Stimulated activated CD8-positive, alpha-beta memory T cell treated with anti-CD3 and anti-CD28 coated beads, Interleukin-7, amount 100 ng/mL, for 24 hours (primary cell): ENCODE data around the gene KRTAP2-3.

ENCODE experiments used
- DNase-seq: peaks from one replicate; pipeline ENCODE4 v3.0.0-alpha.2; 2020; ENCODE audit warnings: low read depth

Gene KRTAP2-3

DNA sequence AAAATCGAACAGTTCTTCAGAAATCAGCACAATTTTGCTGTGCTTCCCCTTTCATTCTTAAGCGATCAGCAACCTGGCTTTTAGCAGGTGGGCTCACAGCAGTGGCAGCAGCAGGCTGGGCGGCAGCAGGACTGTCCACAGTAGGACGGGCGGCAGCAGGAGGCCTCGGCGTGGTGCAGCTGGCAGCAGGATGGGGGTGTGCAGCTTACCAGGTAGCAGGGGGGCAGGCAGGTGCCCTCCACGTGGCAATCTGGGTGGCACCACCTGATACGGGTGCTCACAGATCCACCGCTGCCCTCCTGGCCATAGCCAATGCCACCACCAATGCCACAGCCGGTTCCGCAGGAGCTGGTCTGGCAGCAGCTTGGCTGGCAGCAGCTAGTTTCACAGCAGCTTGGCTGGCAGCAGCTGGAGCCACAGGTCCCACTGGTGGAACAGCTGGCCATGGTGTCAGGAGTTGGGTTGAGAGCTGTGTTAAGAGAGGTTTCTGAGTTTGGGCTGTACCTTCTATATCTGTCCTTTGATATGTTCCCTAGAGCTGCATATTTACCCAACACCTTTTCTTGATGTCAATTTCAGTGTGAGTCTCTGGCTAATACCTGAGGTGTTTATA lies 30.2 kb downstream of the KRTAP2-3 start, which contains the start of gene KRTAP1-4:
Gene KRTAP1-4 (minus strand): TSS at position 563 of the 613 bp plus-strand sequence. CDS start 117 bp downstream, at position 446.
- no peak for DNase-seq

DNA sequence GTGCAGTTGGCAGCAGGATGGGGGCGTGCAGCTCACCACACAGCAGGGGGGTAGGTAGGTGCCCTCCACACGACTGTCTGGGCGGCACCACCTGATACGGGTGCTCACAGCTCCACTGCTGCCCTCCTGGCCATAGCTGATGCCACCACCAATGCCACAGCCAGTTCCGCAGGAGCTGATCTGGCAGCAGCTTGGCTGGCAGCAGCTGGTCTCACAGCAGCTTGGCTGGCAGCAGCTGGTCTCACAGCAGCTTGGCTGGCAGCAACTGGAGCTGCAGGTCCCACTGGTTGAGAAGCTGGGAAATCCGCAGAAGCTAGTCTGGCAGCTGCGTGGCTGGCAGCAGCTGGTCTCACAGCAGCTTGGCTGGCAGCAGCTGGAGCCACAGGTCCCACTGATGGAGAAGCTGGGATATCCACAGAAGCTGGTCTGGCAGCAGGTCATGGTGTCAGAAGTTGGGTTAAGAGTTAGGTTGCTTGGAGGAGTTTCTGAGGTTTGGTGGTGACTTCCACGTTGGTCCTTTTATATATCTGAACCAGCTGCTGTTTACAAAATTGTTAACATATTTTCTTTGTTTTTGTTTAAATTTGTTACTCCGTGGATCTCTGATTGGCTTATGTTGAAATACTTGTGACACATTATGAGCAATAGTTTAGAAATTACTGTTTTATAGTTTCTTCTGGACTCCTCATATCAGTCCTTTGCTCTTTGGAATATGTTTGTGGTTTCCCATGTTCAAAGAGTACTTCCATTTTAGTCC lies 33.0 kb downstream of the KRTAP2-3 start, which contains the start of gene KRTAP1-5:
Gene KRTAP1-5 (minus strand): TSS at position 494 of the 757 bp plus-strand sequence. CDS start 53 bp downstream, at position 441.
- no peak for DNase-seq

DNA sequence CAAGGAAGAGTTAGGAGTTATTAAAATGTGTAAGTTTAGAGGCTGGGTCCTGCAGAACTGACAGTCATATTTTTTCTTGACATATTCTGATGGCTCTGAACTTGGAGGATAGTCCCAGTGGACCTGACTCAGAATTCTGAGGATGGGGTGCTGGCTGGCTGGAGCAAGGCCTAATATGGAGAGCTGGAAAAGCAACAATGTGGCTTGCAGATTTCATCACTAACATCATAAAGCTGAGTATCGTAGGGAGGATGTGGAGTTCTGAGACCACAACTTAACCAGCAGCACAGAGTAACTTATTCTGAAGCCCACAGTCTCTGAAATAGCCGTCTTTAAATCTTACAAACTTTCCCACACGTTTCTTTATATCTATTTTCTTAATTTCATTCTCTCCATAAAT lies 35.2 kb downstream of the KRTAP2-3 start:
- no peak for DNase-seq

- no peak for DNase-seq
Observed at GRCh38 chr17:41020336-41020735, 39.6 kb downstream of the KRTAP2-3 start.

DNA sequence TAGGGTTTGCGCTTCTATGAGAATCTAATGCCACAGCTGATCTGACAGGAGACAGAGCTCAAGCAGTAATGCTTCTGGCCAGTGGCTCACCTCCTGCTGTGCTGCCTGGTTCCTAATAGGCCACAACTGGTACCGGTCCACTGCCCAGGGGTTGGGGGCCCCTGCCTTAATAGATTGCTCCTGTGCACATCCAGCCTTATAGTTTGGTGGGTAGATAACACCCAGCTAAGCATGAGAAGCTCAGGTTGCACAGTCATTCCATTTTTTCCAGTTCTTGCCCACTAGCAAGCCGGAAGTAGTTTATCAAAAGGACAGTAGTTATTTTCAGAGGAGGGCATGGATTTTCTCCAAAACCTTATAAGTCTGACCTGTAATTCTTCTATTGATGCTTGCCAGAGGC lies 40.5 kb downstream of the KRTAP2-3 start:
- DNase-seq = no peak

GRCh38 chr17:41018541-41018940 lies 41.4 kb downstream of the KRTAP2-3 start:
- DNase-seq = no peak

GRCh38 chr17:41016578-41017215 lies 43.2 kb downstream of the KRTAP2-3 start:
- DNase-seq = no peak

DNA sequence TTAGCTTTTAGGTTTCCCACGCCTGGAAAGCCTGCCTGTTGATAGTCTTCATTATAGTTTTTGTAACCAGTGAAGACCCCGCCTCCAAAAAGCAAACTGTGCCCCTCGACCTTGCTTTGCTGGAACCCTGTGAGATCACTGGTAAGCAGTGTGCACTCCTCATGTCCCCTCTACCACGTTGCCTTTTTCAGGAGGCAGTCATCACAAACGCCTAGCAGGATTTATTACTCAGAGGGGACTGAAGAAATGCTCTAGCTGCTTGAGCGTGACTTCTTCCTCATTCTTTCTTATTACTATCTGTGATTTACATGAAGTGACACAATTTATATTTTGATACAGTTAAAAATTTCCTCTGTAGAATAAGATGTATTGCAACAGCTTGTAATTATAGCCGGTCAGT lies 44.5 kb downstream of the KRTAP2-3 start:
- DNase-seq = no peak

- no peak for DNase-seq
Observed at GRCh38 chr17:41013606-41014005, 46.3 kb downstream of the KRTAP2-3 start.

- no peak for DNase-seq
Observed at GRCh38 chr17:41013181-41013580, 46.7 kb downstream of the KRTAP2-3 start.

GRCh38 chr17:41012326-41013120 lies 47.4 kb downstream of the KRTAP2-3 start:
- no peak for DNase-seq

DNA sequence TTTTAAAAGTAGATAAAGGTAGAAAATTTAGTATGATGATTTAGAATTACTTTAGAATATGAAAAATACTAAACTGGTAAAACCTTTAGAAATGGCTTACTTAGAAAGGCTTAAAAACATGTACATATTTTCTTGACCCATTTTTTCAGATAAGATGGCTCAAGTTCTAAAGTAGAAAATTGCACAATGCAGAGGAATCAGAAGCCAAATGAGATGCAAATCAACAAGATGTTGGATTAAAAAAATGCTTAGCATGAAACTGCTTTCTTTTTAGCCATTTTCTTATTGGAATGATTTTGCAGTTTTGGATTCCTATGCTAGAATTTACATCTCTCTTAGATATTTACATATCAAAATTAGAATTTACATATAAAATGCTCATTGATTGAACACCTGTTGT lies 49.5 kb downstream of the KRTAP2-3 start:
- DNase-seq = no peak

DNA sequence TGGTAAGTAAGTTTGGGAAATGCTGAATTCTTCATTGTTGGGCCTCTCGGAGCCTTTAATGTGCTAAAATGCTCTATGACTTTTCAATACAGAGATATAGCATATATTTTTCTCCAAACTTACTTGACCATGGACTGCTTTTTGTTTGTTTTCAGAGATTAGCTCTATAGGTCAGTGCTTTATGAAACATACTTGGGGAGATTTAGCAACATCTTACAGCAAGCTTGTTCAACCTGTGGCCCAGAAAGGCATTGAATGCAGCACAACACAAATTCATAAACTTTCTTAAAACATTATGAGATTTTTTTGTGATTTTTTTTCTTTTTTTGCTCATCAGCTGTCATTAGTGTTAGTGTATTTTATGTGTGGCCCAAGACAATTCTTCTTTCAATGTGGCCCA lies 50.0 kb downstream of the KRTAP2-3 start:
- no peak for DNase-seq

- no peak for DNase-seq
Observed at GRCh38 chr17:41009301-41009760, 50.6 kb downstream of the KRTAP2-3 start.
